ENCODE results near the gene JSRP1.

Gene JSRP1

GRCh38 chr19:2266183-2266993 is 10.2 kb upstream of the JSRP1 start:
- DNase-seq: no peak

GRCh38 chr19:2261438-2262172 is 5.4 kb upstream of the JSRP1 start:
- peak; percentile 71 for DNase-seq

DNA sequence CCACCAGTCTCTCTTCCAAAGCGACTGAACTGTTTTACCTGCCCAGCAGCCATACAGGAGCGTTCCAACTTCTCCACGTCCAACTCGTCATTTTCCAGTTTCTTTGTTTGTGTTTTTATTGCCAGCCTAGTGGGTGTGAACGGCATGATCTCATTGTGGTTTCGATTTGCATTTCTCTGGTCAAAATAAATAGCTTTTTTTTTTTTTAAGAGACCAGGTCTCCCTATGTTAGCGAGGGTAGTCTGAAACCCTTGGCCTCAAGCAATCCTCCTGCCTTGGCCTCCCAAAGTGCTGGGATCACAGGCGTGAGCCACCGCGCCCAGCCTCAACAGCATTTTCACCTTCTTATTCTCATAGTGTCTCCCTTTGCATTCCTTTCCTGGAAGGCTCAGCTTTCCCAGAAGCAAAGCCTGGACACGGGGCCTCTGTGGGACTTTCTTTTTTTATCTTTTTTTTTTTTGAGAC is 4.2 kb upstream of the JSRP1 start:
- DNase-seq: peak; percentile 53

DNA sequence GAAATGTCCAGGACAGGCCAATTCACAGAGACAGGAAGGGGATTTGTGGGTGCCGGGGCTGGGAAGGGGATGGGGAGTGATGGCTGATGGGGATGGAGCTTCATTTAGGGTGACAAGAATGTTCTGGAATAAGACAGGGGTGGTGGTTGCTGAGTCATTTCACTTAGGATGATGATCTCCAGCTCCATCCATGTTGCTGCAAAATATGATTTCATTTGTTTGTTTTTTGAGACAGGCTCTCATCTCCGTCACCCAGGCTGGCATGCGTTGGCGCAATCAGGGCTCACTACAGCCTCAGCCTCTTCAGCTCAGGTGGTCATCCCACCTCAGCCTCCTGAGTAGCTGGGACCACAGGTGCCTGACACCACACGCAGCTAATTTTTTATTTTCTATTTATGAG is 3.1 kb upstream of the JSRP1 start:
- no peak for DNase-seq

GRCh38 chr19:2255112-2255845 is 938 bp downstream of the JSRP1 start:
- no peak for DNase-seq

- no peak for DNase-seq
Measured at GRCh38 chr19:2254064-2254872, 1.9 kb downstream of the JSRP1 start.

DNA sequence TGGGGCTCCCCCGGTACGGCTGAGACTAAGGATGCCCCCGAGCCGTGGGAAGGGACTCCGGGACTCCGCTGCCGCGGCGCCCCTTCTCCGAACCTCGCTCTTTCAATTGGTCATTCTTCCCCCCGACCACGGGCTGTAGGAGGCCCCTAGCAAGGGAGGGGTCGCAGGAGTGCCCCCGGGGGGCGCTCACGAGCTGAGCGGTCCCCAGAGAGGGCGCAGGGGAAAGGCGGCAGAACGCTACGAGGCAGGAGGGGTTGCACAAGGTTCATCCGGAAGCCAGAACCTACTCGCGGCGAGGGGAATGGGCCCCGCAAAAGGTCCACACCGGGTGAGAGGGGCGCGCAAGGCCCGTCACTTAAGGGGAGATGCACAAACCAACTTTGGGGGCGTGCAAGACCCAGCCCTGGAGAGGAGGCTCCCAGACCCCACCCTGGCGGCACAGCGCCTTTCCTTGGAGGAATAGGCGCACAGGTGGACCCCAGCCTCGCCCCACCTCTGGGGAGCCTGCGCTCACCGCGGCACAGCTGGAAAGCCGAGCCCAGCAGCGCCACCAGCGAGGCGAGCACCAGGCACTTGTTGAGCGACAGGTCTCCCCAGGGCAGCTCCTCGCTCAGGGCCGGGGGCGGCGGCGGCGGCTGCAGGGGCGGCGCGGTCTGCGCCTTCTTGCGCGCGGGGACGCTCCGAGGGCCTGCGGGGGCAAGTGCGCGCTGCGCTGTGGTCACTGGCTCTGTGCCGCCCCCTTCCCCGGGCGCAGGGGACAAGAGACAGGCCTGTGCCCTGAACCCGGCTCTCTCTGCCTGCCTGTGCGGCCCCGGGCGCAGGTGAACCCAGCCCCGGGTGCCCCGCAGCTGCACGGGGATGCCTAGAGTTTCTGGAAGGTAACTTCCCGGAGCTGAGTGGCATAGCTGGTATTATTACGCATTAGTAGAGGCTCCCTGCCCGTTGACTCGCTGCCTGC is 2.8 kb downstream of the JSRP1 start:
- DNase-seq: peak; percentile 61

GRCh38 chr19:2252797-2253105 is 3.5 kb downstream of the JSRP1 start:
- DNase-seq: no peak

- no peak for DNase-seq
Measured at GRCh38 chr19:2252055-2252796, 4.0 kb downstream of the JSRP1 start.

GRCh38 chr19:2251106-2252054 is 4.8 kb downstream of the JSRP1 start:
- DNase-seq: no peak

DNA sequence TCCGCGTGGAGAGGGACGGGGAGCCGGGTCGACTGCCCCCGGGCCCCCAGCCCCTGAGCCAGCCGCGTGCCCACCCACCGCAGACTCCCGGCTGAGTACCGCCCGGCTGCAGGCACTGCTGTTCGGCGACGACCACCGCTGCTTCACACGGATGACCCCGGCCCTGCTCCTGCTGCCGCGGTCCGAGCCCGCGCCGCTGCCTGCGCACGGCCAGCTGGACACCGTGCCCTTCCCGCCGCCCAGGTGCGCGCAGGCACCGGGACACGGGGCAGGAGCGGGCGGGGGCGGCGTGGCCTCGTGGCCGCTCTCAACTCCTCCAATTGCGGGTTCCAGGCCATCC is 5.5 kb downstream of the JSRP1 start:
- DNase-seq: no peak

GRCh38 chr19:2249880-2250765 is 6.1 kb downstream of the JSRP1 start:
- DNase-seq: no peak

DNA sequence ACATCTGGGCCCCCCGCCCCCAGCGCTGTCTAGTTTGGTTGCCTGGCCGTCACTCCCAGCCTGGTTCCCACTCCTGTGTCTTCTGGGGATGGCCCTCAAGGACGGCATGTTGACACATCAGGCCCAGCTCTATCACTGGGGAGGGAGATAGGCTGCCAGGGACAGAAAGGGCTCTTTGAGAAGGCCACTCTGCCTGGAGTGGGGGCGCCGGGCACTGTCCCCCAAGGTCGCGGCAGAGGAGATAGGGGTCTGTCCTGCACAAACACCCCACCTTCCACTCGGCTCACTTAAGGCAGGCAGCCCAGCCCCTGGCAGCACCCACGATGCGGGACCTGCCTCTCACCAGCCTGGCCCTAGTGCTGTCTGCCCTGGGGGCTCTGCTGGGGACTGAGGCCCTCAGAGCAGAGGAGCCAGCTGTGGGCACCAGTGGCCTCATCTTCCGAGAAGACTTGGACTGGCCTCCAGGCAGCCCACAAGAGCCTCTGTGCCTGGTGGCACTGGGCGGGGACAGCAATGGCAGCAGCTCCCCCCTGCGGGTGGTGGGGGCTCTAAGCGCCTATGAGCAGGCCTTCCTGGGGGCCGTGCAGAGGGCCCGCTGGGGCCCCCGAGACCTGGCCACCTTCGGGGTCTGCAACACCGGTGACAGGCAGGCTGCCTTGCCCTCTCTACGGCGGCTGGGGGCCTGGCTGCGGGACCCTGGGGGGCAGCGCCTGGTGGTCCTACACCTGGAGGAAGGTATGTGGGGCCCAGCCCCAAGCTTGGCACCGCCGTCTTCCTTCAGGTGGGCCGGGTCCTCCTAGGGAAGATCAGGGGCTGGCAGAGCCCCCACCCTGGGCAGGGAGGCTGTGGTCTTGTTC is 7.0 kb downstream of the JSRP1 start, which contains the start of gene AMH:
Gene AMH (plus strand): TSS at position 314 of the 857 bp plus-strand sequence. CDS start 10 bp downstream, at position 324.
- no peak for DNase-seq

GRCh38 chr19:2248136-2249009 is 7.8 kb downstream of the JSRP1 start:
- DNase-seq: no peak

GRCh38 chr19:2247433-2248101 is 8.7 kb downstream of the JSRP1 start:
- no peak for DNase-seq

GRCh38 chr19:2246801-2247361 is 9.3 kb downstream of the JSRP1 start:
- no peak for DNase-seq

Measured in CD4-positive, alpha-beta T cell treated with Interleukin-21 for 1 hour (primary cell).